ENCODE measurements around the gene SCN5A.

- no peak for TF ChIP-seq CTCF (IDR thresholded peaks at IDR 0.05; ENCODE audit: poor library complexity, severe bottlenecking)
- TF ChIP-seq POLR2AphosphoS5 (IDR thresholded peaks at IDR 0.05): no peak
- TF ChIP-seq EP300 (conservative IDR thresholded peaks at IDR 0.05; ENCODE audit: poor library complexity, severe bottlenecking): no peak
- no peak for TF ChIP-seq RAD21 (conservative IDR thresholded peaks at IDR 0.05)
- no peak for TF ChIP-seq EZH2 (IDR thresholded peaks at IDR 0.05; ENCODE audit: borderline replicate concordance, insufficient read depth, low read length, poor library complexity, severe bottlenecking)
- no peak for TF ChIP-seq MXI1 (conservative IDR thresholded peaks at IDR 0.05; ENCODE audit: poor library complexity, severe bottlenecking)
These were observed 99.3 kb downstream of the SCN5A start for GRCh38 chr3:38549957-38550840.

Measured in neural cell (in vitro differentiated cells).